ENCODE data around the gene SMC5.

Gene SMC5

DNA sequence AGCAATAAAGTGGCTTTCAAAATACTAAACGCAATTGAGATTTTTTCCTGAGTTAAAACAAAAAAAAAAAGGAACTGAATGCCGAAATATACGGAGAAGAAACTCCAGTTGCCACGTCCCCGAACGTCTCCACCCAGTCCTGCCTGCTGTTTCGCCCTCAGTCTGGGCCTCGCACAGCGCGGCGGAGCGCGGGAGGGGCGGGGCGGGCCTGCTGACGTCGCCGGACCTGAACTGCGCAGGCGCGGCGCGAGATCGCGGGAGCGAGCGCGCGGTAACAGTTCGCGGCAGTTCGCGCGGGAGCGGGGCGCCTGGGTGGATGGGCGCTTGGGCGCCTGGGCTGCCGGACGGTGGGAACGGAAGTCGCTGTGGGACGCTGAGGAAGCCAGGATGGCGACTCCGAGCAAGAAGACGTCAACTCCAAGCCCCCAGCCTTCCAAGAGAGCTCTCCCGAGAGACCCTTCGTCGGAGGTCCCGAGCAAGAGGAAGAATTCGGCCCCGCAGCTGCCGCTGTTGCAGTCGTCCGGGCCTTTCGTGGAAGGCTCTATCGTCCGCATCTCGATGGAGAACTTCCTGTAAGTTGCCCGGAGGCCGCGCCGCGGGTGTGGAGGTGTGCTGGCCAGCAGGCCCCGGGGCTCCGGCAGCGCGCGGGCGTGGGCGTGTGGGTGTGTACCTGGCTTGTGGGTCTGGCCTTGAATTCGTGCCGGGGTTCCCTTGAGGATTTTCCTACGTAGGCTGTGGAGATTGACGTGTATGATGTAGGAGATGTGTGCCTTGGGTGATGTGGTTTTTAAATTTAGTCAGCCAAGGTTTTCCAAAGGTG is at the start of gene SMC5:
TSS of gene SMC5 (plus strand) at position 287 of the 820 bp plus-strand sequence. CDS start at position 388, 101 bp downstream.
- peak within 1 kb of the TSS; percentile 87 for H3K4me3 ChIP-seq (ENCODE audit: low read depth, low read length)
- DNase-seq (ENCODE audit: low read depth): peak; percentile 96
- no peak for TF ChIP-seq CTCF (conservative IDR thresholded peaks at IDR 0.05; ENCODE audit: low read depth, low read length)

- no peak overlapping the region for H3K4me3 ChIP-seq (ENCODE audit: low read depth, low read length)
- DNase-seq (ENCODE audit: low read depth): no peak
- TF ChIP-seq CTCF (conservative IDR thresholded peaks at IDR 0.05; ENCODE audit: low read depth, low read length): no peak
Observed at GRCh38 chr9:70217029-70217428, 41.7 kb upstream of the SMC5 start.

- no peak for DNase-seq (ENCODE audit: low read depth)
- TF ChIP-seq CTCF (conservative IDR thresholded peaks at IDR 0.05; ENCODE audit: low read depth, low read length): no peak
- H3K4me3 ChIP-seq (ENCODE audit: low read depth, low read length): no peak overlapping the region
Observed at GRCh38 chr9:70218767-70219166, 40.0 kb upstream of the SMC5 start.

DNA sequence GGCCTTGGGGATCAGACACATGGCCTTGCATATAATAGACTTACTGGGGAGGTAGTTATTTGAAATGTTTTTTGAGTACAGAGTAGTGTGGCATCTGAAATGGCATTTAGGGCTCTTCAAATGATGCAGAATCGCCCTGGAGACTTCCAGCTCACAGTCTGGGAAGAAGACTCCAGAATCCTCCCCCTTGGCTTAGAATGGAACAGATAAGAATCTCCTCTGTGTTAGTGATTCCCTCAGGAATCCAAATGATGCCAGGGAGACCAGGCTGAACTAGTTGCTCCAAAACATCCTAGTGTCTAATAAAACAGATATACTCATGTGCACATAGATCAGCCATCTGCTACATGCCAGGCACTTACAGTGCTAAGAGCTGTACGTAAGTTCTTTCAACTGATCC is 38.6 kb upstream of the SMC5 start:
- no peak for TF ChIP-seq CTCF (conservative IDR thresholded peaks at IDR 0.05; ENCODE audit: low read depth, low read length)
- DNase-seq (ENCODE audit: low read depth): no peak
- H3K4me3 ChIP-seq (ENCODE audit: low read depth, low read length): no peak overlapping the region

DNA sequence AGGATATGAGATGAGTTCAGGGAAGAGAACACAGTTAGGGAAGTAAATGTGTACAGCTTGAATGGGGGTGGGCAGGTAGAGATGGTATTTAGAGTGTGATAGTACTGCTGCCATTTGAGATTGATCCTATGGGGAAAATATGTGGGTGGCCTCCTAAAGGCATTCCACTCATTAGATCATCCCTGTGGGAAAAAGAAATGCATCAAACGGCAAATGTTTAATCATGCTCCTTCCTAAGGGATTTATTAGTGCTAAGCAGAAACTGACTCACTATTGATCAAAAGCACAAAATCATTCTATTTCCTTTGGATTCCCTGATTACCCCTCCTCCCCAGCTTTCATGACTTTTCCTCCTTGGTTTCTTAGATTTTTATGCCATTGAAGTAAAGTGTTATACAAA is 36.4 kb upstream of the SMC5 start:
- TF ChIP-seq CTCF (conservative IDR thresholded peaks at IDR 0.05; ENCODE audit: low read depth, low read length): no peak

DNA sequence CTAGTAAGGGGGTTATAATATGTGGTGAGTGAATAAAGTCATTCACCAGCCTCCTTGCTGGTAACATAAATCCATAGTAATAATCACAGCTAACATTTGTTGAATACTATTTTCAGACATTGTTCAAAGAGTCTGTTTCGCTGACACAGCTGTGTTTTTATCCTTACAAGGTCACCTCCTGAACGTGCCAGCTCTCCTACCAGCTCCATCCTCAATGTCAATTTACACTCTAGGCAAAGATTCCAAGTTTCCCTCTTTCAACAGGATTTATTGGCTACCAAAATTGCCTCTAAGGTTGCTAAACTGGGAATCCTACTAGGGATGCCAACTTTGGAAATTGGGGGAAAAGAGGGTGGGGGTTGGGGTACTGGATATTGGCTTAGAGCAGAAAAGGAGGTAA is 30.7 kb upstream of the SMC5 start:
- no peak overlapping the region for H3K4me3 ChIP-seq (ENCODE audit: low read depth, low read length)
- TF ChIP-seq CTCF (conservative IDR thresholded peaks at IDR 0.05; ENCODE audit: low read depth, low read length): no peak
- no peak for DNase-seq (ENCODE audit: low read depth)

More for the DNA sequence above, 36.4 kb upstream of the SMC5 start:
- no peak for DNase-seq (ENCODE audit: low read depth)
- no peak overlapping the region for H3K4me3 ChIP-seq (ENCODE audit: low read depth, low read length)

DNA sequence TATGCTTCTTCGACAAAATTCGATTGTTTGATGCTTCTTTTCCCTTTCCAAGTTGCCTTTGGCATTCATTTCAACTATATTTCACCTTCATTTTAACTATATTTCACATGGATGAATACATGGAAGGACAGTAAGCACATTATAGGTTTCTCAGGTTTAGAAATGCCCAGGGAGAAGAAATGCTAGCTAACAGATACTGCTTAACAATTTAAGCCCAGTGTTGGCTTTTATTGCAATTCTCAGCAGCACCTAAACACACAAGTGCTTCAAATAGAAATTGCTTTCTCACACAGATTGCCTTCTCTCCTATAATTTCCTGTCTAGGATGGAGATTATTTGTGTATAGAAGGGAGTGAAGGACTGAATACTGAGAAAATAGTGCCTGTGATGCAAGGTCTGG is 30.2 kb upstream of the SMC5 start:
- DNase-seq (ENCODE audit: low read depth): no peak
- no peak overlapping the region for H3K4me3 ChIP-seq (ENCODE audit: low read depth, low read length)
- TF ChIP-seq CTCF (conservative IDR thresholded peaks at IDR 0.05; ENCODE audit: low read depth, low read length): no peak

Measured in choroid plexus epithelial cell (primary cell).